GM21515 (cell line): Measurements from ENCODE around the gene SLC25A19.
"Not testable (repeated sequence)": the region's sequence is repeated elsewhere in the genome, so short reads cannot be mapped to it uniquely, and the experiment has no call there.

Source experiments
- ATAC-seq: cut with Tn5 transposase; IDR thresholded peaks from one replicate; pipeline ENCODE4 v1.9.1; 2021; ENCODE audit not compliant: unreplicated experiment

The SLC25A19 gene

DNA sequence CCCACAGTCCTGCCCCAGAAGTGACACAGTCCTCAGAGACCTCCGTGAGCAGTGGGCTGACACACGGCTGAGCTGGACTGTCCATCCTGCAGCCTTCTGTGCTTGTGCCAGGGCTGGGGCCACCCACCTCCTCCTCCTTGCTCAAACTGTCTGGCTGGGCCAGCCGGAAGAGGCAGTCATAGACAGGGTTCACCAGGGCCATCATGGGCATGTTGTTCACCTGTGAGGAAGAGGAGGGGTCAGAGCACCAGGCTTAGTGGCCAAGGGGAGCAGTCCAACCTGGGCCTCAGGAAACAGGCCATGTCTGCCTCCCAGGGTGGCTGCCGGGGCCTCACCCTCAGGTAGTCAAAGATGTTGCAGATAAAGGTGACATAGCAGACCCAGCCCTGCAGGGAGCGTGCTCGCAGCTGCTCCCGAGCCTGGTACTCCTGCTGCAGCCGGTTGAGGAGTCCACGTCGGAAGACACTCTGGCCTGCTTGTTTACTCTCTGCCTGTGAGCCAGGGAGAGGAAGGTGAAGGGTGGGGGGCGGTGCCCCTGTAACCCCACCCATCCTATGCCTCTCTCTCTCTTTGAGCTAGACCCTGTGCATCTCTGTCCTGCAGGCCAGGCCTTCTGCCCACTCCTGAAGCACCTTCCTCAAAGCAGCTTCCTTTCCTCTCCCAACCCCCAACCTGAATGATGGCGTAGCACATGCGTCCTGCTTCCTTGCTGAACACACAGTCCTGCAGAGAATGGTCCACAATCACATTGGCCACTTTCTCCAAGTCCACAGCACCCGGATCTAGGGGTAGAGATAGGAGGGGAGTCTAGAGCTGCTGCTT is 21.6 kb downstream of the SLC25A19 start:
- ATAC-seq: no peak

DNA sequence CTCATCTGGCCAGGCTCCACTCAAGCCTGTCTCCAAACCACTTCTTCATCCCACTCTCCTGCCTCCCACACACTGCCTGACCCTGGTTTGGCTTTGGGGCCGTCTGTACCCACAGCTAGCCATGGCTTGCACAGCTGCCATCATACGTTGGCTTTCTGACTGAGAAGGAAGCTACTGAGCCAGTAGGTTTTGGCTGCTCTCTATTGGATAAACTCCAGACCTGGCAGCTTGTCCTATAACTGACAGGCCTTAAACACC is 22.2 kb downstream of the SLC25A19 start:
- ATAC-seq: no peak

DNA sequence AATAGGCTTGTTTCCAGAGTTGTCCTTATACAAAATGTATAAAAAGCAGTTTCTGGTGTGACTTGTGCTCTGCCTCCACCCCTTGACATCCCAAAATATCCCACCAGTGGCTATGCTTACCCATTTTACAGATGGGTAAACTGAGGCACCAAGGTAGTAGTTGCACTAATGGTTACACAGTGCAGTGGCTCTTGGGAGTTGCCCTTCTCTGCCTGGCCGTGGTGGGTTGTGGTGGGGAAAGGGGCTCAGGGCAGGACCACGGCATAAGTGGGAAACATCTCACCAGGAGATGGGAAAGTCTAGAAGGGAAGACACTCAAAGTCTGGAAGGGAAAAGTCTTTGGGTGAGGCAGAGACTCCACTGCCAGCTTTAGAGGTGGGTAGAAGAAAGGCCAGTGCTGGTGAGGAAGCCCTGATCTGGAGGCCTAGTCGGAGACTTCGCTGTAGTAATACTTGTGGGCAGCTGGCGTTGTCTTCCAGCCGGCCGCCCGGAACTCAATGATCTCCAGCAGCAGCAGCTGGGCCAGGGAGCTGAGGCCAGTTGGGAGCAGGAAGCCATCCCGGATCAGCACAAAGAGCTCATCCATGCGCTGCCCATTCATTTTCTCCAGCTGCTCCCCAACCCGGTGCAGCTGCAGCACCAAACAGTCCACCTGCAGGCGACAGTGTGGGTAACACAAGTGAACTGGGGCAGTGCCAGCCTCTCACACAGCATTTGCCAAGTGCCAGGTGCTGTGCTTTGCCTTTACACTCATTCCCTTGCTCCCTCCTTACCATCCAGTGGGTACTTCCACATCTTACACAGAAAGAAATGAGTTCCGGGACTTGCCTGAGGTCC is 22.7 kb downstream of the SLC25A19 start:
- no peak for ATAC-seq

DNA sequence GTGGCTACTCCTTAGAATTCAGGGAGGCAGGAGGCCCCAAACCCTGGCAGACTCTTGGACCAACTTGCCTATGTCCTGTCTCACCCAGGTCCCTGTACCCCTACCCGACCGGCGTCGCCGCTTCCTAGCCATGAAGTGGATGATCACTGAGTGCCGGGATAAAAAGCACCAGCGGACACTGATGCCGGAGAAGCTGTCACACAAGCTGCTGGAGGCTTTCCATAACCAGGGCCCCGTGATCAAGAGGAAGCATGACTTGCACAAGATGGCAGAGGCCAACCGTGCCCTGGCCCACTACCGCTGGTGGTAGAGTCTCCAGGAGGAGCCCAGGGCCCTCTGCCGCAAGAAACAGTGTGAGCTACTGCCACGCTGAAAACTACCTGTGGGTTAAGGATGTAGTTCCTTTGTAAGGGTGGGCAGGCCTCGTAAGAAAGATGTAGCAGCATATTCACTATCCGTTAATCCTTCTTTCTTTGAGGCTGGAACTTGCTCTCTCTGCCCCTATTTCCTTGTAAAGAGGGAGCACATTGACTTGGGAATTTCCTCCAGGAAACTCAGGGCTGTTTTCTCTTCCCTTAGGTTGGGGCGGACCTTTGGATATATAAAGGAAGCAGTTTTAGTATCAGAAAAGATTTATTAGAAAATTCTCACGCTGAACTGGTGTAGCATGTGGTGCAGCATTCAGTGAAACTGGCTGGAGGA is 23.5 kb downstream of the SLC25A19 start:
- no peak for ATAC-seq

DNA sequence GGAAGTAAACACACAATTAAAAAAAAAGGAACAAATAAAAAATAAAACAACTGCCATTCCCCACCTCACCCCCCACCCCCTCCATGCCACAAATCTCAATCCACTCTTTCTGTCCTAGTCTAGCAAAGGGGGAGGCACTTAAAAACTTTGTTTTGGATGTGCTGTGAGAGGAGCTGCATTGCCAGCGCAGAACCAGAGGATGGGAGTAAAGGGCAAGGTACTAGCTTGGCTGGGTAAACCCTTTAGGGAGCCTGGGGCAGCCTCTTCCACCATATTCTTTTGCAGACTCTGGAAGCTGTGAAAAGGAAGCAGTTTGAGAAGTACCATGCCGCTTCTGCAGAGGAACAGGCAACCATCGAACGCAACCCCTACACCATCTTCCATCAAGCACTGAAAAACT is 26.2 kb downstream of the SLC25A19 start:
- no peak for ATAC-seq

DNA sequence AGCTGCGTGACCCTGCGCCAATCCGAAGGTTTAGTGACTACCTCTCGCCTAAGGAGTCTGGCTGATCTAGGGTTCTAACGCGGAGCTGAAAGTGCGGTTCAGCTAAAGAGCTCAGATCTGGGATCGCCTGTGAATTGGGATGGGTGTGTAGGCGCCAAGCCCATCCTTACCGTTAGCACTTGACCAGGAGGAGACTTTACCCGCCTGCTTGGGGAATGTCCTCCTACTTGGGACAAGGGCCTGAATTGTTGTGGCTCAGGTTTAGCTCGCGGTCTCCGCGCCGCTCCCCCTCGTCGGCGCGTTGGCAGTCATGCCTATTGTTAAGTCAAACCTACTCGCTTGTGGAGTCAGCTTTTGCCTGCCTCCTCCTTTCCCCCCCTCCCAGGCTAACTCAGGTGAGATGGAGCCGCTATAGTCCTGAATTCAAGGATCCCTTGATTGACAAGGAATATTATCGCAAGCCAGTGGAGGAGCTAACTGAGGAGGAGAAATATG is 27.1 kb downstream of the SLC25A19 start:
- ATAC-seq: peak; percentile 4

DNA sequence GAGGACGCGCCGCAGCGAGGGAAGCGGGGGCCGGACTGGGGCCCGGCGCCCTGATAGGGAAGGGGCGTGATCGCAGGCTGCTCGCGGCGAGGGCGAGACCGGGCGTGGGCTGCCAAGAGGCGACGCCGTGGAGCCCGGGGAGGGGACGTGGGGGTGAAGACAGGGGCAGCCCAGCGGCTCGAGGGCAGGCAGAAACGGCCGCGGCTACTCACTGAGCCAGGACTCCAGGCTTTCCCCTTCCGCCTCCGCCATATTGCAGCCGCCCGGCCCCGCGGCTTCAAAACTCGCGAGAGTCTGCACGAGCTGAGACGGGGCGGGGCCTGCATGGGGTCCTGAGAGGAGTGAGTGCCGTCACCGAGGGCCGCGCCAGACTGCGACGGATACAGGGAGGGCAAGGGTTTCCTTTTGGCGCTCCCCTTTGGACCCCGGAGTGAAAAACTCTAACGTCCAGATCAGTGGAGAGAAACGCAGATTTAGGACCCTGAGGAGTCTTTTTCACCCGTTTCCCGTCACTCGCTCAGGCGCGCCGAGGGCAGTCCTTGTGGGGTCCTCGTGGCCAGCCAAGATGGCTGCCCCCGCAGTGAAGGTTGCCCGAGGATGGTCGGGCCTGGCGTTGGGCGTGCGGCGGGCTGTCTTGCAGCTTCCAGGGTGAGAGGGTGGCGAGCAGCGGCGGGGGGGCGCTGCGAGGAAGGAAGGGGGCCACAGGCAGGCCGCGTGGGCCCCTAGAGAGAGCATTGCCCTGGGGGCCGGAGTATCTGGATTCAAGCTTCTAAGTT is 27.7 kb downstream of the SLC25A19 start, which contains the start of the genes GGA3 and MRPS7:
TSS of gene GGA3 (minus strand) at position 271 of the 776 bp plus-strand sequence. CDS start at position 252, 19 bp downstream.
TSS of gene MRPS7 (plus strand) at position 544 of the 776 bp plus-strand sequence. CDS start at position 566, 22 bp downstream.
- ATAC-seq: peak; percentile 81

DNA sequence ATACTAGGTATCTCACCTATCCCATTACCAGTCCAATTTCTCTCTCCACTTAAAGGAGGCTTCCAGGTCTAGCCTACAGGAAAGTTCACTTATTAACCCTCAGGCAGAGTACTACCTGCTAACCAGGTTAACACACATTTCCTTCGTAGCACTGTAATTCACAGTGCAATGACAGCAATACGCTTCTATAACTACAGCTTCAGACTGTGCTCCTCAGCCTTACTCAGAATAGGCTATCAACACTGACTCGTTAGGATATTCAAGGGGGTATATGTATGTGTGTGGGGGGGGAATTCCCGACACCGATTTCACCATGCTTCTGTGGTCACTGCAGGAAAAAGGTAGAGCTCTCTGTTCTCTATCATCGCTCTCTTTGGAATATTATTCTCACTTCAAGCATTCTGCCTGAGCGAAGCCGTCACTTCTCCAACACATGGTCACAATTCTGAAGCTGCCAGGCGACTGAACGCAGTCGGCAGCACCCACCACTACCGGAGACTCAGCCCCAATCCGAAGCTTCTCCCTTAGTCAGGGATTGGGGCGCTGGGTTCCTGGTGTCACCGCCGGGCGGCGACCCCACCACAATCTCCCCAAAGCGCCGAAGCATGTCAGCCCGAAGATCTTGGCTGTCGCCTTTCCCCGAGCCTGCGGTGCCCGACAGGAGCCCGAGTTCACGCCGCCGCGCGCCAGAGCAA is 28.4 kb downstream of the SLC25A19 start:
- peak; percentile 8 for ATAC-seq

DNA sequence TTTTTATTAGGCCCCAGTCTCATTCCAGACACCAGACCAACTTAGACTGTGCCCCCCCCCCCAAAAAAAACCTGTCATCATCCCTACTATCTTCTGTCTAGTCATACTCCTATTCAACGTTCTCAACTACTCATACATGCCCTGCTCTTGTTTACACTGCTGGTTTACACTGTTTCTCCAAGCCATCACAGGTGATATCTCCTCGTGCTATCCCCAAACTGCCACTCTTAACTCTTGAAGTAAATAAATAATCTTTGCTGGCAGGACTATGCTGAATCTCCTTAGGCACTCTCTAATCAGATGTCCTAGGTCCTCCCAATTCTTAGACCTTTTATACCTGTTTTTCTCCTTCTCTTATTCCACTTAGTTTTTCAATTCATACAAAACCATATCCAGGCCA is 32.0 kb downstream of the SLC25A19 start:
- ATAC-seq: not testable (repeated sequence)

DNA sequence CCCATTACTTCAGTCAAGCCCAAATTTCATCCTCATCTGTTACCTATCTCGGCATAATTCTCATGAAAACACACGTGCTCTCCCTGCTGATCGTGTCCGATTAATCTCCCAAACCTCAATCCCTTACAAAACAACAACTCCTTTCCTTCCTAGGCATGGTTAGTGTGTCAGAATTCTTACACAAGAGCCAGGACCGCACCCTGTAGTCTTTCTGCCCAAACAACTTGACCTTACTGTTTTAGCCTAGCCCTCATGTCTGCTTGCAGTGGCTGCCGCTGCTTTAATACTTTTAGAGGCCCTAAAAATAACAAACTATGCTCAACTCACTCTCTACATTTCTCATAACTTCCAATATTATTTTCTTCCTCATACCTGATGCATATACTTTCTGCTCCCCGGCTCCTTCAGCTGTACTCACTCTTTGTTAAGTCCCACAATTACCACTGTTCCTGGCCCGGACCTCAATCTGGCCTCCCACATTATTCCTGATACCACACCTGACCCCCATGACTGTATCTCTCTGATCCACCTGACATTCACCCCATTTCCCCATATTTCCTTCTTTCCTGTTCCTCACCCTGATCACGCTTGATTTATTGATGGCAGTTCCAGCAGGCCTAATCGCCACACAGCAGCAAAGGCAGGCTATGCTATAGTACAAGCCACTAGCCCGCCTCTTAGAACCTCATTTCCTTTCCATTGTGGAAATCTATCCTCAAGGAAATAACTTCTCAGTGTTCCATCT is 33.1 kb downstream of the SLC25A19 start:
- not testable (repeated sequence) for ATAC-seq

DNA sequence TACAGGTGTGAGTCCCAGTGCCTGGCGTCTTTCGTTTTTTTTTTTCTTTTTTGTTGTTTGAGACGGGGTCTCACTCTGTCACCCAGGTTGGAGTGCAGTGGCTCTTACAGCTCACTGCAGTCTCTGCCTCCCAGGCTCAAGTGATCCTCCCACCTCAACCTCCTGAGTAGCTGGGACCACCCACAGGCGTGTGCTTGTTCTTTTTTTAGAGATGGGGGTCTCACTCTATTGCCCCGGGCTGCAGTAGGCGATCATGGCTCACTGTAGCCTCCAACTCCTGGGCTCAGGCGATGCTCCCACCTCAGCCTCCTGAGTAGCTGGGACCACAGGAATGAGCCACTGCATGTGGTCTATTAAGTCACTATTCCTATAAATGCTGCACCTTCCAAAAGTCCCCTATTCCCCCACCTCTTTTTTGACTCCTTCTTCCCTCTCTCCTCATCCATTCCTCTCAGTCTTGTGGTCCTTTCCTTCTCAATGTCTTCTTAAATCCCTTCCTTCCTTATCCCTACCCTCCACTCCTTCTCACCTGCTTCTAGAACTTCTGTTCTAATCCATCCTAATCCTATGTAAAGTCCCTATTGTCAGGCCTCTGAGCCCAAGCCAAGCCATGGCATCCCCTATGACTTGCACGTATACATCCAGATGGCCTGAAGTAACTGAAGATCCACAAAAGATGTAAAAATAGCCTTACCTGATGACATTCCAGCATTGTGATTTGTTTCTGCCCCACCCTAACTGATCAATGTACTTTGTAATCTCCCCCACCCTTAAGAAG is 37.0 kb downstream of the SLC25A19 start:
- no peak for ATAC-seq

DNA sequence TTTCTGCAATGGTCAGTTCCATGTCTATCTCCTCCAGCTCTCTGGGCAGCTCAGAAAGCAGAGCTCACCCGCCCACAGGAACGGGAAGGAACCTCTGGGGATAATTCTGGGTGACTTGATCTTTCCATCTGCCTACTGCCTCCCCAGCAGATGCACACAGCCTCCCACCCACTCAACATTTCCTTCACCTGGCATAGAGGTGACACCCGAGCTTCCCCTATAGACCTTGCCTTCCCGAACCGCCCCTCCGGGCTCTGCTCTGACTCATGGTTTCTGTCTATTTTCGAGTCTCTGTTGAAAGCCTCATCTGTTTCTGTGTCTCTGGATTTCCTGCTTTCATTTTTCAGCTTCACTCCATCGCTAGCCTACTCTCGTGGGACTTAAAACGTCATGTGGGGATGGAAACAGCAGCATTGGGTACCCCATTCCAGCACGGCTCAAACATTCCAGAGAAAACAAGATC is 39.2 kb downstream of the SLC25A19 start:
- peak; percentile 85 for ATAC-seq

DNA sequence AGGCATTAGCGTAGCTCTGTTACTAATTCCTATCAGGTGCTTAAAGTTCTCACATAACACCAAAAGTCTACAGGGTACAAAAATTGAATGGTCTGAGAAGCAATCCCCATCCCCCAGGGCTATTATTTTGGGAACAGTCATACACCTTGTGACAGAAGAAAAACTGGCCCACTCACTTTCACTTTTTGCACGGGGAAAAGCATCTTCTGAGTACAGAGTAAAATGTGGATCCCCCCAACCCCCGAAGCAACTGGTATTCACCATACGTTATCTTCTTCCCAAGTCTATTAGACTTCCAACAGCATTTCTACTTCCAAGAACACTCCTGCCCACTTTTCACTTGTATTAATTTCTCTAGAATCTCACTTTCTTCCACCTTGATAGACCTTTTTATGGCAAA is 39.7 kb downstream of the SLC25A19 start:
- no peak for ATAC-seq

DNA sequence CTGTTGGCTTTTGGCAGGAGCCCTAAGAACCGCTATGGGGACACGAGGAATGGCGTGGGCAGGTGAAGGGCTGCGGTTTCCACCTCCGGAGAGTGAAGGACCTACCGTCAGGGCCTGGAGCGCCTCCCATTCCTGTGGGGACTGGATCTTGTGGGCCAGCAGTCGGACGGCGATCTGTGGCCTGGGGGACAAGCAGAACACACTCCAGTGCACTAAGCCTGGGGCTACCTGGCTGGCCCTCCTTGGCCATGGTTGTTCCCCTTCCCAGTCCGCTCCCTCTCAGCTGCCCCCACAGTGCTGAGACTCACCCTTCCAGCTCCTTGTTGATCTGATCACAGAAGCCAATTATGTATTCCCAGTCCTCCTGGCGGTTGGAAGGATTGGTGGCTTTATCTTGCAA is 42.8 kb downstream of the SLC25A19 start:
- no peak for ATAC-seq

DNA sequence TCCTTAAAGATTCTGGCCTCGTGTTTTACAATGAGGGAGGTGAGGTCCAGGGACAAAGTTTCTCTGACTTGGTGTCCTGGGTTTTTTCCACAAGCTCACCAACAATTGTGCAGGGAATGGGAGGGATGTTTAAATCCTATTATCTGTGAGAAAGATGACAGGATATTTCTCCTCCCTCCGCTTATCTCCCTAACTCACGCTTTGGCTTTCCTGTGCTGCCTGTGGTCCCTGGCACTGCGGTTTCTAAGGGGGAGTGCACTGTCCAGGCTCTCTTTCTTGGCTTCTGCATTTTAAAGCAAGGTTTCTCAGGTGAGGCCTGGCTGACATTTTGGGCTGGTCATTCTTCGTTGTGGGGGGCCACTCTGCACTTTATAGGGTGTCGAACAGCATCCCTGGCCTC is 44.2 kb downstream of the SLC25A19 start:
- ATAC-seq: no peak

DNA sequence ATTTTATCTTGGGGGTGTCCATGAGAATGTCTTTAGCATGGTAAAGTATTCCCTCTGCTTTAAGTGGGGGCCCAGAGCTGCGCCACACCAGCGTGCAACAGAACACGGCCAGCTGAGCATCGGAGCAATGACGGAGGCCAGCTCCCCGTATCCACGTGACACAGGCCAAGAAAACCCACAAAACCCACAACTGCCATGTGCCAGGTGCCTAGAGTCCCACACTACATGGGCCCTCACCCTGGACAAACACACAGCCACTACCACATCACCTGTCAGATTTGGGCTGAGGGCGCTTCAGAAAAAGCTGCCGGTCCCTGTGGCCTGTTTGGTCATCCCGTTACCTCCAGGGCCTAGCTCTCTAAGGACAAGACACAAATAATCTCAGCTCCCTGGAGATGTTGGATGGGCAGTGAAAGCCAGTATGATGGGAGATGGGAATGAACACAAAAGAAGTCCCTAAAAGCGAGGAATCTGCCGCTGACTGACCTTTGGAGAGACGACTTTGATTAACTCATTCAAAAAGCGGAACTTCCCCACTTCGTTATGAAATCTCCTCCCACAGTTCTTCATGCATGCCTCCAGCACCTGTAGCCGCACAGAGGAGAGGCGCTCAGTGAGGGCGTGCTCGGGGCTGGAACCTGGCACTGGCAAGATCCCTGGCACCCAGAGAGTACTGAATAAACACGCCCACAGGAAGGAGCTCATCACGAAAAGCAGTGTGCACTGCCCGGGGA is 44.9 kb downstream of the SLC25A19 start:
- no peak for ATAC-seq

DNA sequence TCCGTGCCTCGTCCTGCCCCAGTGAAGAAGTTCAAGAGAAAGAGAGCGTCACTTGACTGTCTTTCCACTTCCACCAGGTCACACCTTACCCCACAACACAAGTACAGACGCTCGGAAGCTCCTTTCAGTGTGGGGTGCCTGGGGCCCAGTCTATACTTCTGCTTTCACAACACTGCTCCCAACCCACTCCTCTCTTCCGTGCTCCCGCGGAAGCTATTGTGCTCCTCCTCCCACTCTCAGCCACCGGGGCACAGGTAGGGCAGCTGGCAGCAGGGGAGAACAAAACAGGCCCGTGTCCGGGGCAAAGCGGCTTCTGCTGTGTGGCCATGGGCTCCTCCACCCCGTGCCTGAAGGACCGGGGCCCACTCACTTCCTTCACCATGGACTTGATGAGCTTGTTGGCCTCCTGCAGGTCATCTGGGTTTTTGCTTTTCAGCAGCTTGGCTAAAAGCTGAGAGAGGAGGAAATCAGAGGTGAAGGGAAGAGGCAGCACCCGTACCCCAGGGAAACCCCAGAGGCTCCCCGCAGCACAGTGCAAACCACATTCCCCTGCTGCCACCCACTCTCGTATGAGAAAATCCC is 46.7 kb downstream of the SLC25A19 start:
- ATAC-seq: no peak
